ENCODE data around the gene FBXL14. TPM values are rescaled to one million over a fixed set of nuclear protein-coding genes. Genes with fewer than 3 reads are reported as not detected.

The FBXL14 gene
- polyA plus RNA-seq, 3 donors: 11.0 to 17.2 (median 14.6) TPM

DNA sequence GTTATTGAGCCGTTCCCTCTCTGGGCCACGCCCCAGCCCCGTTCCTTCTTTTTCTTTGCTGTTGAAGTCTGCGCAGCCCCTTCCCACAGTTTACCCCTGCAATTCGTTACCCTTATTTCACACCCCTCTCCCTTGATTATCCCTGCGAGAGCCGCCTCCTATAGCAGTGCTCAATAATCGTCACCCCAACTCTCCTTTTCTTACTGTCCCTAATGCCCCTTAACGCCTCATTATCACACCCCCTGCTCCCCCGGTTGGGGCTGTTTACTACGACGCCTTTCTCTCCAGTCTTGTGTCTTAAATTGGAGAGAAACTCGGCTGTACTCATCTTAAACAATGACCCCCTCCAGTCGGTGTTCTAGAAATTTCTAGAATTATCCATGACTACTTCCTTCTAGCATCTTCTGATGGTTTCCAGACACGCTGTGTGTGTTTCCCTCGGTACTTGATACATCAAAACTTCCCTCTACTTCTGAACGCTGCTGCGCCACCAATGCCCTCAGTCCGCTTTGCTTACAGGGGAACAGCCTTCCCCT lies 713 bp upstream of the FBXL14 start:
- DNase-seq: no peak

DNA sequence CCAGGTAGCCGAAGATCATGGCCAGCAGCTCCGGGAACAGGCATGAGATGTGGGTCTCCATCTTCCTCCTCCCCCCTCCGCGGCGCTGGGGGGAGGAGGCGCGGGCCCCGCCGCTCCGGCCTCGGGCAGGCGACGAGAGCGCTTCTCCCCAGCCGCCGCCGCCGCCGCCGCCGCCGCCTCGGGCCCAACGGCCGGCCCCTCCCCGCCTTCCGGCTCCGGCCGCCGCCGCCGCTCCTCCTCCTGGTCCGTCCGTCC lies 448 bp downstream of the FBXL14 start:
- no peak for DNase-seq

DNA sequence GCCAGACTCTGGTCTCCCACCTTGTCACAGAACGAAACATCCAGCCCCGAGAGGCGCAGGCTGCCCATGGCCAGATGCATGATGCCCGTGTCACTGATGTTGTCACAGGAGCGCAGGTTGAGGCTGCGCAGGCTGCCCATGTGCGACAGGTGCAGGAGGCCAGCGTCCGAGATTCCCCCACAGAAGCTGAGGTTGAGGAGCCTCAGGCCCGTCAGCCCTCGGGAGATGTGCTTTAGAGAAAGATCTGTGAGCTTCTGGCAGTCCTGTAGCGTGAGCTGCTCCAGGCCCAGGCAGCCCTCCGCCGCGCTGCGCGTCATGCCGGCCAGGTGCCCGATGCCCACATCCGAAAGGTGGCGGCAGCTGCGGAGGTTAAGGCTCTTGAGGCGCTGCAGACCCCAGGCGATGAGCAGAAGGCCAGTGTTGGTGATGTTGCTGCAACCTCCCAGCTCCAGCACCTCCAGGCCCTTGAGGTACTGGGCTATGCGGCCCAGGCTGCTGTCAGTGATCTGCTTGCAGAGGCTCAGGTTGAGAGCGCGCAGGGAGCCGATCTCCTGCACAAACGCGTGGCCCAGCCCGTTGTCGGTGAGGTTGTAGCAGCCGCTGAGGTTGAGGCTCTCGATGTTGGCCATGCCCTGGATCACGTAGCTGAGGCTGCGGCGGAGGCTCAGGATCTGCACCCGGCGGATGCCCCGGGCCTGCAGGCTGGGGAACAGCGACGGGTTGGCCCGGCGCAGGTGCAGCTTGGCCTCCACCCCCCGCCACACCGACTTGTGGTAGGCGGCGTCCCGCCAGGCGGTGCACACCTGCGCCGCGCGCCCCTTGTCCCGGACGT lies 991 bp downstream of the FBXL14 start:
- no peak for DNase-seq

DNA sequence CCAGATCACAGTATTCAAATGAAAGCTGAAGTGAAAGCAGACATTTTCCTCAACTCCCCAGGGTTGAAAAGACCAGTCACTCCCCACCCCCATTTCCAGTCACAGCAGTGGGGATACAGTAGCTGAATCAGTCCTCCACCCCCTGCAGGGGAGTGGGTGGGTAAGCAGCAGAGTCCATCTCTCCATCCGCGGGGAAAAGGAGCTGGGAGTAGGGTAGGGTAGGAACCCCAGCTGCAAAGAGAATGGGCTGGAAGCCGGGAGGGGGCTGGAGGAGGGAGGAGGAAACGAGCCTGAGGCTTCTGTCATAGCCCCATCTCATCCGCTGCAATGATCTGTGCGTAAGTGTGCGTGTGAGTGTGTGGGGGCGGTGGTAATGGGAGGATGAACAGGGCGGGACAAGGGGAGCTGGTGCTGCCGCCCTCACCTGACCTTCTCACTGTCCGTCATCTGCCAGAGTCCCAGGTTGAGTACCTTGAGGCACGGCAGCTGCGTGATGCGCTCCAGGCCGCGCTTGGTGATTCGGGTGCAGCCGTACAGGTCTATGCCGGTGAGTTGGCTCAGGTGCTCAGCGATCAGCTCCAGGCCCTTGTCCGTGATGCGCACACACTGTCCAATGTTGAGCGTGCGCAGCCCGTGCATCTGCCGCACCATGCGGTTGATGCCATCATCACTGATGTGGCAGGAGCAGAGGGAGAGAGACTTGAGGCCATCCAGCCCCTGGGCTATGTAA lies 1.8 kb downstream of the FBXL14 start:
- DNase-seq: no peak

DNA sequence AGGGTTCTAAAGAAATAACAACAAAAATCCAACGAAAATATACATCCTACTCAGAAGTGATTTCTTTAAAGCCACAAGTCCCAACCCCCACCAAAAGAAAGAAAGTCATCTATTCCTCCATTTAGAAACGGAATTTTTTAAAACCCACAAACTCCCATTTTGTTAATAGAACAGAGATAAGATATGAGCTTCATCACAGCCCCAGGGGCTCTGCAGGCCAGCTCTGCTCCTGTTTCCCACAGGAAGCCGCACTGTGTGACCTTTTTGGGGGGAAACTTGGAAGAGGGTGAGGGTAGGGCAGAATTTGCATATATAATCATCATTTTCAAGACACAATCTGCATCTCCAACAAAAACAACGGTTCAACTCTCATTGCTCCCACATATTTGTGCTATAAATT lies 2.8 kb downstream of the FBXL14 start:
- no peak for DNase-seq

- no peak for DNase-seq
Measured at GRCh38 chr12:1591034-1591433, 3.3 kb downstream of the FBXL14 start.

- DNase-seq: no peak
Measured at GRCh38 chr12:1590221-1590979, 4.0 kb downstream of the FBXL14 start.

GRCh38 chr12:1588575-1588947 lies 5.8 kb downstream of the FBXL14 start:
- DNase-seq: no peak

- DNase-seq: no peak
Measured at GRCh38 chr12:1587927-1588574, 6.3 kb downstream of the FBXL14 start.

DNA sequence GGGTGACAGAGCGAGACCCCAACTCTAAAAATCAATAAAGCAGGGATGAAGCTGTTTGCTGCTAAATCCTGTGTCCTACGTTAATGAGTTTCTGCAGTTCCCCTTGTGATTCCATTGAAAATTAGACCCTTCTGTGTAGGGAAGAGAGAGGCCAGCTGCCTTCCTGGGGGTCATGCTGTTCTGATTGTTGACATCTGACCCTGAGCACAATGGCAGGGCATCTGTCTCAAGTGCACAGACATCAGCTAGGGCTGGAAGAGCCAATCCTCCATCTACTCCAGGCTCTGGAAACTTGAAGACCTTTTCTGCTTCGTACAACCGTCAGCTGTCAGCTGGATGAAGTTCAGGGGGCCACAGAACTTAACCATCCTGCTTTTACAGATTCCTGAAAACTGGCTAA lies 10.1 kb downstream of the FBXL14 start:
- no peak for DNase-seq

GRCh38 chr12:1583421-1584078 lies 10.8 kb downstream of the FBXL14 start:
- DNase-seq: no peak

DNA sequence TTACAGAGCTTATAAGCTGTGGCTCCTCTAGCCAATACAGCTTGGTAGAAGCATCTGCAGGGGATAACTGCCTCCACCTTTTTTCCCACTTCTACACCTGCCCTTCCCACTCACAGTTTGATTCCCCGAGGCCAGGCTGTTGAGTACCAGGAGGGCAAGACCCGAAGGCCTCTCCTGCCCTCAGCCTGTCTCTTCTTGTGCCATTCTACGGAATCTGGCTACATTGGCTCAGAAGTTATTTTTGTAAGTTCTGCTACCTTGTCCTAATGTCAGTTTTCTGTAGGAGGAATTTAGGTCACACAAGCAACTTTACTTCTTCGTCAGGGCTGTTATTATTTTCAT lies 11.7 kb downstream of the FBXL14 start:
- DNase-seq: no peak

DNA sequence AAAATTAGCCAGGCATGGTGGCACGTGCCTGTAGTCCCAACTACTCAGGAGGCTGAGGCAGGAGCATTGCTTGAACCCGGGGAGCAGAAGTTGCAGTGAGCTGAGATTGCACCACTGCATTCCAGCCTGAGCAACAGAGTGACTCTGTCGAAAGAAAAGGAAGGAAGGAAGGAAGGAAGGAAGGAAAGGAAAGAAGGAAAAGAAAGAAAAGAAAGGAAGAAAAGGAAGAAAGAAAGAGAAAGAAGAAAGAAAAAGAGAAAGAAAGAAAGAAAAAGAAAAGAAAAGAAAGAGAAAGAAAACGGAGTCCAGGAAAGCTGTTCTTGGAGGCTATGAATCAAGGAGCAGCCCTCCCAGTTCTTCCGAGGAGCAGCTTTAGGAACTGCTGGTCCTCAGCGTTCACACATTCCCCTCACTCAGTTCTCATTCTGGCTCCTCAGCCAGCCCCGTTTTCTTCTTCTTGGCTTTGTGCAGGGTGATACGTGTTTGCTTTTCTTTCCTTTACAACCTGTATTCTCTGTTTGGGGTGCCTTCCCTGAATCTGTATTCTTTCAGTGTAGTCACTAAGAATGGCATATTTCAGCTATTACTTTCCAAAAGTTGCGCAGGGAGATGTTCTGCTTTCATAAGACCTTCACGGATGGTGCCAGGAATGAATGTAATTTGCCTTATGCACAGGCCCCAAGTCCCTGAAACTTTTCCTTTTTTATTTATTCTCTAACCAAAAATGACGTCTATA lies 12.2 kb downstream of the FBXL14 start:
- DNase-seq: no peak

- no peak for DNase-seq
Measured at GRCh38 chr12:1580526-1580925, 13.9 kb downstream of the FBXL14 start.

DNA sequence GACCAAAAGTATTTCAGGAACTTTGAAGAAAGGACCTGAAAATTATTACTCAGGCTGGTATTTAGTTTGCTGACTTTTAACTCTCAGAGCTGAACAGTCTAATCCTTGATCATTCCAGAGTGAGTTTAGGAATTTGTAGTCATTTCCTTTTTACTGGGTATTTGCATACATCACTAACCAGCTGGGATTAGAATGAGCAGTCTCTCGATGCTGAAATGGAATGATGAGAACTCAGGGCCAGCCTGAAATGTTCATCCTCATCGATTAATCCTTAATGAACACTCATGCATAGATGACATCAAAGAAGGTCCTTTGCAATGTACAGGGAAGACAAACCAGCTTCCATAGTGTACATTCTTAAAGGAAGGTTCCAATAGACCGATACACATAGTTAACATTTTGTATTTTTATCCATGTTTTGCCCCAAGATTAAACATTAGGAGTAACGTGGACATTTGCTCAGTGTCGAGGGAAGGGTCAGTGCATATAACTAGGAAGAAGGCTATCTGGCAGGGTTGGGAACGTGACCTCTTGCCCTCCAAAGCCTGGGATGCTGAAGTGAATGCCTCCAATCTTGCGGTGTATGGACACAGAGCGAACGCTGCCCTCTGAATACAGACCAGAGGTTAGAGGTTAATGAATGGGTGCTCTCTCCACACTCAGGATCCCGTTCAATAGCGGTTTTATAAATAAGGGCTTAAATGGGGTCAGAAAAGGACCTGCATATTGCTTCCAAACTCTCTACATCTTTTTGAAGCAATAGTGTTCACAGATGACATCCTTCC lies 14.5 kb downstream of the FBXL14 start:
- no peak for DNase-seq

DNA sequence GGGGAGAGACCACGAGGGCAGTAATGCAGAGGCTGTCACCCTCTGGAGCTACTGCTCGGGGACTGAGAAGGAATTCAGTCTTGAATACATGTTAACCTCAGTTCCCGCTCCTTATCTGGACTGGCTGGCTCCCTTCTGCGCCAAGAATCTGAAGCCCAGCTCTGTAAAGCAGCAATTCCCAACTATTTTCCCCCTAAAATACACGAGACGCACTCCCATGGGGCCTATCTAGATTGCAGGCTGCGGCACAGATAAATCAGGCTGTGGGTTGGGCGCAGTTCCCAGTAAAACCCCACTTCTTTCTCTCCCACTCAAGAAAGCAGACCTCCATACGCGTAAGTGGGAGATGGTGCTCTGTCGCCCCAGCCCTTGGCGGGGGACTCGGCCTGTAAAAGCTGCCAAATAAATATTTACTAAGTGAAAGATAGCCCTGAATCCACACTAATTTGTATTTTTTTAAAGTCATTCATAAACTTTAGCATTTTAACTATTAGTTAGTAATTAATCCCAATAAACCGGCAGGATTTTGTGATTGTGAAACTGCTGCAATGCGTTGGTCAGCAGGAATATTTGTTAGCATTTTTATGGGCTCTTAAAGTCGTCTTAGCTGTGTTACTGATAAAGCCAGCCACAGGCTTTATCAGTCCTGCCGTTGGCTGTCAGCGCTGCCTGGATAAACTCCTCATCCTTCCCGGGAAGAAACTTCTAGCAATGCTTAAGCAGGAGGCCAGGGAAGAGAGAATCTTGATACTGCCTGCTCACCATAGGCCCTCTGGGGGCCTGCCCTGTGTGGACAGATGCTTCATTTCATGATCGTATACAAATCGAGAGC lies 17.8 kb downstream of the FBXL14 start:
- peak; percentile 86 for DNase-seq

DNA sequence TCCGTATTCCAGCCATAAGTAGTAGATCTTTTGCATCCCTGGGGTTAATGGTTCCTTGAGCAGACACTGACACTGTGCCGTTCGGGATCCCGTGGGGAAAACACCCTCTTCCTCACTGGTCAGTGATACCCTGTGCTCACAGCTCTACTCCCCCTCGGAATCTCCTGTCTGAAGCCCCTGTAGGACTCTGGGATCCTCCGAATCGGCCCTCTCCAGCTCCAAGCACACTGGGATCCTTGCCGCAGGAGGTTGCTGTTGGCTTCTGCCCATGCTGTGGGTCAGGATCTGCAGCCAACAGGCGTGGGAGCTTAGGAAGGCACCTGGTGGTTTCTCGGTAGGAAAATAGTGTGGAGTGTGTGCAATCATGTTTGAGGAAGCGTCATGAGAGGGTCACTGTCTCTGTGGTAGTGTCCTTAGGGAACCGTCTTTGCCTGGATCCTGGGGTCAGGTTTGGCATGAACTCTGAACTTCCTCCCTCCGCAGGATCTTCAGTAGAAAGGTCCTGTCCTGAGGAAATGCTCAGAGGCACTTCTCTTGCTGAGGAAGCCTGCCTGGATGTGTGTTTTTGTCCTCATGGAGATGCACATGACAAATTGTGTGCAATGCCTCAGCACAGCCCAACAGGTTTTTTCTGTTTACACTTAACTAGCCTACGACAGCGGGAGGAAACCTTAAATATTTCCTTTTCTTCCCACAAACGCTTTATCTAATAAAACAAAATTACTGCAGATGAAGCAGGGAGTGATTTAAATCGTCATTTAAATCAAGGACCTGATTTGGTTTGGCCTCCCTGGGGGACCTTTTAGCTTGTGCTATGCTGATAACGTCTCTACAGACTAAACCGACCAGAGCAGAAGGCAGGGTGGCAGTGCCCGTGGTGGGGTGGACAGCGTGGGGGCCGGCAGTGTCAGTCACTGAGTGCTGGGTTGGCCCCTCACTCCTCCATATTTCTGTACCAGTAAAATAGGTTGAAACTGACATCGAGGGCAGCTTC lies 18.7 kb downstream of the FBXL14 start:
- peak; percentile 73 for DNase-seq

GRCh38 chr12:1574865-1575259 lies 19.5 kb downstream of the FBXL14 start:
- no peak for DNase-seq
